H1 (cell line): ENCODE data around the gene USP17L18. TPM values are rescaled to one million over a fixed set of nuclear protein-coding genes. Genes with fewer than 3 reads are reported as not detected.
"Not testable (repeated sequence)": the region's sequence is repeated elsewhere in the genome, so short reads cannot be mapped to it uniquely, and the experiment has no call there.

Experiments used
- CTCF ChIA-PET: fragments of 300-600 bp; sonication (Branson Sonifier 250); formaldehyde crosslinking; loops from one replicate; lab custom pipeline; 2021; ENCODE audit not compliant: partially characterized antibody; lab: Charles Lee
- POLR2A ChIA-PET: fragments of 300-600 bp; sonication (Branson Sonifier 250); formaldehyde crosslinking; loops from one replicate; lab custom pipeline; 2021; ENCODE audit warnings: inconsistent platforms; ENCODE audit not compliant: partially characterized antibody; lab: Charles Lee
- DNase-seq, 2 experiments: peaks; one replicate each; pipeline versions ENCODE4 v3.0.0 to v3.0.0-alpha.2; 2010 to 2022; ENCODE audit warnings: low spot score in 2 of 2, low read depth in 1 of 2, mixed read lengths in 1 of 2
- FAIRE-seq: peaks from 2 replicates; lab custom pipeline; 2011; peaks lifted over from hg19 to GRCh38; lab: Jason Lieb, UNC
- H2AFZ ChIP-seq: 2 replicates; pipeline ENCODE4 v1.8.1; 2012; ENCODE audit warnings: low read length, inconsistent platforms
- H2AK5ac ChIP-seq: 2 replicates; pipeline ENCODE4 v1.6.1; 2013; ENCODE audit warnings: low read depth, low read length
- H2BK120ac ChIP-seq: replicated peaks from 2 replicates; pipeline ENCODE3; 2013; ENCODE audit warnings: low read depth, low read length, inconsistent platforms
- H2BK12ac ChIP-seq: 2 replicates; pipeline ENCODE4 v1.6.1; 2013; ENCODE audit warnings: low read depth, low read length
- H2BK15ac ChIP-seq: 2 replicates; pipeline ENCODE4 v1.6.1; 2013; ENCODE audit warnings: low read length
- H2BK20ac ChIP-seq: 2 replicates; pipeline ENCODE4 v1.6.1; 2013; ENCODE audit warnings: low read length
- H2BK5ac ChIP-seq: 2 replicates; pipeline ENCODE4 v1.6.1; 2013; ENCODE audit warnings: low read depth, low read length
- H3K14ac ChIP-seq: 2 replicates; pipeline ENCODE4 v1.6.1; 2013; ENCODE audit warnings: inconsistent platforms; ENCODE audit not compliant: insufficient read length
- H3K18ac ChIP-seq: 2 replicates; pipeline ENCODE4 v1.6.1; 2013; ENCODE audit warnings: low read length; ENCODE audit errors: extremely low read depth
- H3K23ac ChIP-seq: 2 replicates; pipeline ENCODE4 v1.6.1; 2013; ENCODE audit warnings: inconsistent platforms; ENCODE audit not compliant: insufficient read length
- H3K23me2 ChIP-seq: 2 replicates; pipeline ENCODE4 v1.6.1; 2013; ENCODE audit warnings: low read depth, low read length
- H3K27ac ChIP-seq: 2 replicates; pipeline ENCODE4 v1.6.1; 2011; ENCODE audit warnings: low read depth, low read length, inconsistent platforms
- H3K27me3 ChIP-seq, 4 experiments: replicated peaks in 1 of 4; 1 replicate in 1 of 4; 2 replicates in 3 of 4; pipeline versions ENCODE4 v1.6.1 to v1.8.1; 2011 to 2013; ENCODE audit warnings: low read length in 3 of 4, mild to moderate bottlenecking in 3 of 4, inconsistent platforms in 2 of 4, mixed read lengths in 2 of 4, moderate library complexity in 1 of 4; ENCODE audit not compliant: control insufficient read depth in 3 of 4, insufficient read depth in 3 of 4; ENCODE audit errors: extremely low read depth in 1 of 4
- H3K36me3 ChIP-seq, 4 experiments: 2 replicates each; pipeline versions ENCODE4 v1.6.1 to v1.8.1; 2011 to 2013; ENCODE audit warnings: mild to moderate bottlenecking in 4 of 4, low read length in 3 of 4, moderate library complexity in 2 of 4, control low read depth in 1 of 4, inconsistent platforms in 1 of 4; ENCODE audit not compliant: insufficient read depth in 4 of 4, control insufficient read depth in 2 of 4
- H3K4ac ChIP-seq: replicated peaks from 2 replicates; pipeline ENCODE3; 2013; ENCODE audit warnings: low read length, low read depth, mixed read lengths, inconsistent platforms; ENCODE audit not compliant: insufficient read length
- H3K4me1 ChIP-seq, 4 experiments: replicated peaks in 1 of 4; 1 replicate in 1 of 4; 2 replicates in 3 of 4; pipeline versions ENCODE4 v1.6.1 to v1.8.1; 2011 to 2013; ENCODE audit warnings: low read length in 3 of 4, inconsistent platforms in 2 of 4, mixed read lengths in 1 of 4; ENCODE audit not compliant: insufficient read depth in 4 of 4, control insufficient read depth in 3 of 4
- H3K4me2 ChIP-seq, 2 experiments: 2 replicates each; pipeline versions ENCODE4 v1.6.1 to v1.8.1; 2011 to 2013; ENCODE audit warnings: low read depth in 2 of 2, low read length in 2 of 2, control low read depth in 1 of 2, inconsistent platforms in 1 of 2, mild to moderate bottlenecking in 1 of 2; ENCODE audit not compliant: insufficient read depth in 1 of 2
- H3K4me3 ChIP-seq, 4 experiments: fragments of 200-600, 300-600 bp in 1 of 4; sonication (generic), shearing (Covaris generic), sonication (Bioruptor Twin) in 1 of 4; 2 replicates each; pipeline versions ENCODE4 v1.5.1 to v1.8.1; 2011 to 2016; ENCODE audit warnings: low read length in 4 of 4, low read depth in 3 of 4, control low read depth in 2 of 4, inconsistent platforms in 2 of 4, mild to moderate bottlenecking in 2 of 4, mixed read lengths in 1 of 4, moderate library complexity in 1 of 4; ENCODE audit not compliant: insufficient read depth in 2 of 4; ENCODE audit errors: extremely low read depth in 1 of 4
- H3K56ac ChIP-seq: replicated peaks from 2 replicates; pipeline ENCODE3; 2013; ENCODE audit warnings: low read depth, mild to moderate bottlenecking, mixed read lengths, low read length, inconsistent platforms; ENCODE audit not compliant: insufficient read length
- H3K79me1 ChIP-seq: 2 replicates; pipeline ENCODE4 v1.6.1; 2013; ENCODE audit warnings: low read depth, low read length, control low read depth
- H3K79me2 ChIP-seq, 2 experiments: 2 replicates each; pipeline versions ENCODE4 v1.6.1 to v1.8.1; 2012 to 2013; ENCODE audit warnings: low read length in 2 of 2, mild to moderate bottlenecking in 2 of 2, inconsistent platforms in 1 of 2; ENCODE audit not compliant: insufficient read depth in 2 of 2, control insufficient read depth in 1 of 2
- H3K9ac ChIP-seq, 4 experiments: replicated peaks in 1 of 4; 1 replicate in 1 of 4; 2 replicates in 3 of 4; pipeline versions ENCODE4 v1.6.1 to v1.8.1; 2011 to 2013; ENCODE audit warnings: low read depth in 3 of 4, low read length in 3 of 4, control low read depth in 2 of 4, mild to moderate bottlenecking in 2 of 4, moderate library complexity in 2 of 4, inconsistent platforms in 1 of 4; ENCODE audit errors: extremely low read depth in 1 of 4
- H3K9me3 ChIP-seq, 2 experiments: 2 replicates each; pipeline versions ENCODE4 v1.6.1 to v1.8.1; 2012 to 2013; ENCODE audit warnings: mild to moderate bottlenecking in 2 of 2, moderate library complexity in 2 of 2, control low read depth in 1 of 2, inconsistent platforms in 1 of 2, low read depth in 1 of 2, low read length in 1 of 2, mixed read lengths in 1 of 2; ENCODE audit not compliant: insufficient read depth in 2 of 2
- H4K20me1 ChIP-seq, 2 experiments: replicated peaks in 1 of 2; 2 replicates each; pipeline versions ENCODE3 to v1.8.1; 2011 to 2013; ENCODE audit warnings: inconsistent platforms in 2 of 2, low read length in 2 of 2, mild to moderate bottlenecking in 1 of 2; ENCODE audit not compliant: insufficient read depth in 2 of 2, control insufficient read depth in 1 of 2
- H4K5ac ChIP-seq: 2 replicates; pipeline ENCODE4 v1.6.1; 2013; ENCODE audit warnings: low read length, low read depth, mixed read lengths, inconsistent platforms; ENCODE audit not compliant: insufficient read length
- H4K8ac ChIP-seq: 2 replicates; pipeline ENCODE4 v1.8.0; 2013; ENCODE audit warnings: mild to moderate bottlenecking, moderate library complexity, low read length, inconsistent platforms; ENCODE audit not compliant: insufficient read depth; ENCODE audit errors: extremely low read depth
- H4K91ac ChIP-seq: replicated peaks from 2 replicates; pipeline ENCODE3; 2013; ENCODE audit warnings: low read length, mixed read lengths, inconsistent platforms; ENCODE audit not compliant: insufficient read length
- WGBS, 2 experiments: shearing (Covaris generic) in 1 of 2; methylation state at CpG; one replicate each; pipeline versions ENCODE4 v1.1.6 to v1.1.7; 2013 to 2015; ENCODE audit warnings: low lambda C conversion rate in 2 of 2, mixed read lengths in 2 of 2, inconsistent platforms in 1 of 2, low coverage in 1 of 2, missing lambda C conversion rate in 1 of 2; ENCODE audit not compliant: insufficient replicate concordance in 2 of 2, insufficient coverage in 1 of 2, insufficient read length in 1 of 2; ENCODE audit errors: extremely low coverage in 1 of 2, missing lambda C conversion rate in 1 of 2; 5-methylcytosine and 5-hydroxymethylcytosine counted together
- long read RNA-seq, 2 experiments: library from RNA in 1 of 2; library from capped mRNA in 1 of 2; stranded (forward); transcript quantifications; one replicate each; pipeline ENCODE4 v2.0.0, GENCODE V29; 2021; ENCODE audit warnings: inconsistent platforms in 1 of 2
- polyA minus RNA-seq, 3 experiments: library from RNA; depleted of rRNA, polyadenylated mRNA; stranded (reverse); fragments of >200 nt; gene quantifications; 1 replicate in 2 of 3; 2 replicates in 1 of 3; pipeline ENCODE4 v1.2.3, GENCODE V29; 2011
- polyA plus RNA-seq, 7 experiments: library from polyadenylated mRNA; depleted of rRNA in 3 of 7; stranded (reverse) in 5 of 7; unstranded in 2 of 7; fragments of >200 nt in 5 of 7; fragments of 200-250 nt in 2 of 7; gene quantifications; 1 replicate in 5 of 7; 2 replicates in 1 of 7; 4 replicates in 1 of 7; pipeline versions ENCODE4 v1.2.1 to v1.2.3, GENCODE V29; 2011 to 2013; ENCODE audit warnings: missing spikeins in 2 of 7, mixed read lengths in 2 of 7
- total RNA-seq: library from RNA; stranded (reverse); fragmentation: NEBNext Ultra II Directional; extraction: Animal tissue kit (Norgen Biotek cat#: 25700); gene quantifications from 2 replicates; pipeline ENCODE4 v1.2.1, GENCODE V29; 2021

The USP17L18 gene
- total RNA-seq (not detected in 2 replicates), polyA plus RNA-seq (2011; rRNA removed) (not detected in 2 replicates), polyA minus RNA-seq (2011; rRNA and poly(A)+ RNA removed) (not detected in 2 replicates)
- polyA plus RNA-seq (2011; cell fraction: cytosol; rRNA removed): not detected
- not detected for polyA plus RNA-seq (2011; cell fraction: nucleus; rRNA removed)
- polyA plus RNA-seq (2012, experiment 1 of 2): not detected in 4 replicates
- polyA plus RNA-seq (2012, experiment 2 of 2): not detected
- polyA plus RNA-seq (2013, experiment 1 of 2): not detected
- not detected for polyA plus RNA-seq (2013, experiment 2 of 2)
- not detected for polyA minus RNA-seq (2011; cell fraction: cytosol; rRNA and poly(A)+ RNA removed)
- polyA minus RNA-seq (2011; cell fraction: nucleus; rRNA and poly(A)+ RNA removed): not detected
- long read RNA-seq, experiment 1: 0 reads
- long read RNA-seq, experiment 2: 0 reads

- H3K36me3 ChIP-seq, H2BK5ac ChIP-seq, H4K91ac ChIP-seq, H2BK12ac ChIP-seq, H4K5ac ChIP-seq, H3K9me3 ChIP-seq, H3K4me1 ChIP-seq, H2AFZ ChIP-seq, H3K23ac ChIP-seq, H4K20me1 ChIP-seq, H3K79me2 ChIP-seq, H3K14ac ChIP-seq, H3K56ac ChIP-seq, H2BK20ac ChIP-seq, H2BK120ac ChIP-seq, H2AK5ac ChIP-seq, DNase-seq, H3K27ac ChIP-seq, H3K9ac ChIP-seq, POLR2A ChIA-PET, H3K23me2 ChIP-seq, H3K4me2 ChIP-seq, FAIRE-seq, H3K18ac ChIP-seq, CTCF ChIA-PET, H3K27me3 ChIP-seq, H3K4me3 ChIP-seq, H3K4ac ChIP-seq, H2BK15ac ChIP-seq, H3K79me1 ChIP-seq, H4K8ac ChIP-seq: not testable (repeated sequence)
- WGBS, 2 experiments: 93% methylated on average over 22 of the region's 26 CpGs; no CpG with 5 or more reads in 1 of the 2 experiments
Measured at GRCh38 chr4:9247953-9248680, at the start of gene USP17L18. USP17L18 (plus strand) TSS chr4:9248630; CDS start chr4:9248630, 0 bp downstream.
